H9 (cell line): Measurements from ENCODE around the gene MBTPS2. TPM values are rescaled to one million over a fixed set of nuclear protein-coding genes. Genes with fewer than 3 reads are reported as not detected.

Experiments
- DNase-seq: peaks from one replicate; pipeline ENCODE4 v3.0.0-alpha.2; 2017
- H2AFZ ChIP-seq: one replicate; pipeline ENCODE4 v1.6.1; 2013; ENCODE audit warnings: mild to moderate bottlenecking, low read length, control low read depth, moderate library complexity
- H2AK5ac ChIP-seq: 2 replicates; pipeline ENCODE4 v1.6.1; 2013; ENCODE audit warnings: low read length, control low read depth, mixed read lengths; ENCODE audit not compliant: insufficient read length
- H2BK120ac ChIP-seq: one replicate; pipeline ENCODE4 v1.6.1; 2013; ENCODE audit warnings: low read depth, mild to moderate bottlenecking, low read length, control low read depth, inconsistent platforms; ENCODE audit not compliant: poor library complexity, severe bottlenecking
- H2BK12ac ChIP-seq: 2 replicates; pipeline ENCODE4 v1.6.1; 2013; ENCODE audit warnings: low read length, control low read depth, mixed read lengths, low read depth; ENCODE audit not compliant: insufficient read length
- H2BK15ac ChIP-seq: 2 replicates; pipeline ENCODE4 v1.6.1; 2013; ENCODE audit warnings: low read depth, low read length, control low read depth
- H2BK20ac ChIP-seq: one replicate; pipeline ENCODE4 v1.6.1; 2013; ENCODE audit warnings: low read depth, mild to moderate bottlenecking, low read length, control low read depth, inconsistent platforms; ENCODE audit not compliant: poor library complexity, severe bottlenecking
- H2BK5ac ChIP-seq: 2 replicates; pipeline ENCODE4 v1.6.1; 2013; ENCODE audit warnings: low read length, control low read depth, mixed read lengths; ENCODE audit not compliant: insufficient read length
- H3K14ac ChIP-seq: 2 replicates; pipeline ENCODE4 v1.6.1; 2013; ENCODE audit warnings: low read length, control low read depth; ENCODE audit not compliant: insufficient read depth
- H3K18ac ChIP-seq: 2 replicates; pipeline ENCODE4 v1.6.1; 2013; ENCODE audit warnings: low read depth, mild to moderate bottlenecking, mixed read lengths, low read length, control low read depth; ENCODE audit not compliant: insufficient read length
- H3K23ac ChIP-seq: 2 replicates; pipeline ENCODE4 v1.6.1; 2013; ENCODE audit warnings: low read length, control low read depth, mixed read lengths, low read depth; ENCODE audit not compliant: insufficient read length
- H3K23me2 ChIP-seq: 2 replicates; pipeline ENCODE4 v1.6.1; 2013; ENCODE audit warnings: low read depth, mild to moderate bottlenecking, mixed read lengths, low read length, control low read depth; ENCODE audit not compliant: insufficient read length, poor library complexity, severe bottlenecking
- H3K27ac ChIP-seq: 2 replicates; pipeline ENCODE4 v1.5.1; 2013; ENCODE audit warnings: low read length, control low read depth, mixed read lengths, low read depth; ENCODE audit not compliant: insufficient read length
- H3K27me3 ChIP-seq: 2 replicates; pipeline ENCODE4 v1.6.1; 2013; ENCODE audit warnings: low read length, control low read depth, inconsistent platforms; ENCODE audit not compliant: insufficient read depth
- H3K4ac ChIP-seq: 2 replicates; pipeline ENCODE4 v1.6.1; 2013; ENCODE audit warnings: low read depth, mild to moderate bottlenecking, control low read depth, inconsistent platforms, low read length, moderate library complexity
- H3K4me1 ChIP-seq: 2 replicates; pipeline ENCODE4 v1.6.1; 2013; ENCODE audit warnings: low read length, control low read depth, inconsistent platforms; ENCODE audit not compliant: insufficient read depth
- H3K4me2 ChIP-seq: 2 replicates; pipeline ENCODE4 v1.6.1; 2013; ENCODE audit warnings: low read length, control low read depth, mixed read lengths; ENCODE audit not compliant: insufficient read length, insufficient read depth
- H3K56ac ChIP-seq: 2 replicates; pipeline ENCODE4 v1.6.1; 2013; ENCODE audit warnings: low read depth, mild to moderate bottlenecking, mixed read lengths, low read length, control low read depth; ENCODE audit not compliant: insufficient read length
- H3K79me1 ChIP-seq: 2 replicates; pipeline ENCODE4 v1.6.1; 2013; ENCODE audit warnings: low read depth, mild to moderate bottlenecking, moderate library complexity, low read length, control low read depth, inconsistent platforms; ENCODE audit not compliant: insufficient read depth, poor library complexity, severe bottlenecking
- H3K79me2 ChIP-seq: 2 replicates; pipeline ENCODE4 v1.6.1; 2013; ENCODE audit warnings: low read length, control low read depth, inconsistent platforms; ENCODE audit not compliant: insufficient read depth
- H3K9ac ChIP-seq: 2 replicates; pipeline ENCODE4 v1.6.1; 2013; ENCODE audit warnings: low read length, control low read depth, mixed read lengths; ENCODE audit not compliant: insufficient read length; ENCODE audit errors: extremely low read depth
- H3K9me3 ChIP-seq: one replicate; pipeline ENCODE4 v1.6.1; 2013; ENCODE audit warnings: low read depth, low read length, inconsistent platforms; ENCODE audit not compliant: control insufficient read depth
- H3T11ph ChIP-seq: one replicate; pipeline ENCODE4 v1.6.1; 2013; ENCODE audit warnings: mild to moderate bottlenecking, low read length, control low read depth, inconsistent platforms
- H4K20me1 ChIP-seq: one replicate; pipeline ENCODE4 v1.6.1; 2013; ENCODE audit not compliant: control insufficient read depth, insufficient read length, insufficient read depth
- H4K5ac ChIP-seq: 2 replicates; pipeline ENCODE4 v1.6.1; 2013; ENCODE audit warnings: low read depth, mild to moderate bottlenecking, mixed read lengths, low read length, control low read depth; ENCODE audit not compliant: insufficient read length
- H4K8ac ChIP-seq: replicated peaks from 2 replicates; pipeline ENCODE4 v1.6.1; 2013; ENCODE audit warnings: low read length, control low read depth, mixed read lengths, low read depth; ENCODE audit not compliant: insufficient read length
- H4K91ac ChIP-seq: 2 replicates; pipeline ENCODE4 v1.6.1; 2013; ENCODE audit warnings: low read depth, mild to moderate bottlenecking, moderate library complexity, mixed read lengths, low read length, control low read depth; ENCODE audit not compliant: insufficient read length
- H3K27ac Mint-ChIP-seq, 3 experiments: 2 replicates in 2 of 3; 3 replicates in 1 of 3; pipeline ENCODE4 v1.8.0; 2020 to 2021; ENCODE audit warnings: mixed read lengths in 3 of 3, mild to moderate bottlenecking in 1 of 3, moderate library complexity in 1 of 3
- H3K27me3 Mint-ChIP-seq: 2 replicates; pipeline ENCODE4 v1.8.0; 2021; ENCODE audit warnings: low read depth, mild to moderate bottlenecking, moderate library complexity, mixed read lengths
- H3K36me3 Mint-ChIP-seq, 3 experiments: 2 replicates in 2 of 3; 3 replicates in 1 of 3; pipeline ENCODE4 v1.8.0; 2020 to 2021; ENCODE audit warnings: low read depth in 3 of 3, mixed read lengths in 3 of 3; ENCODE audit not compliant: insufficient read depth in 1 of 3
- H3K4me1 Mint-ChIP-seq, 2 experiments: 2 replicates each; pipeline ENCODE4 v1.8.0; 2020; ENCODE audit warnings: mixed read lengths in 2 of 2
- H3K4me3 Mint-ChIP-seq, 2 experiments: 2 replicates in 1 of 2; 3 replicates in 1 of 2; pipeline ENCODE4 v1.8.0; 2020 to 2021; ENCODE audit warnings: mild to moderate bottlenecking in 2 of 2, mixed read lengths in 2 of 2, moderate library complexity in 1 of 2
- H3K9me3 Mint-ChIP-seq, 2 experiments: 2 replicates in 1 of 2; 3 replicates in 1 of 2; pipeline ENCODE4 v1.8.0; 2020; ENCODE audit warnings: mild to moderate bottlenecking in 2 of 2, mixed read lengths in 2 of 2, moderate library complexity in 1 of 2
- CTCF ChIP-seq: fragments of 200-600 bp; sonication (generic); conservative IDR thresholded peaks from 3 replicates; pipeline ENCODE4 v1.8.0; 2021; ENCODE audit warnings: antibody characterized with exemption, mild to moderate bottlenecking
- WGBS: extraction: QIAGEN DNeasy Blood & Tissue Kit; methylation state at CpG from one replicate; pipeline ENCODE4 v1.1.7; 2013; ENCODE audit warnings: missing lambda C conversion rate, low lambda C conversion rate, mixed read lengths; ENCODE audit not compliant: insufficient read length; ENCODE audit errors: extremely low coverage; 5-methylcytosine and 5-hydroxymethylcytosine counted together
- total RNA-seq: library from RNA; stranded (reverse); gene quantifications from 2 replicates; pipeline ENCODE4 v1.2.1, GENCODE V29; 2021

Gene MBTPS2
- total RNA-seq, 1 experiment from 2014 or later = 6.8 TPM

GRCh38 chrX:21863241-21863640 is 23.8 kb downstream of the MBTPS2 start:
- Histone ChIP-seq H4K8ac (no peak overlapping the region), H3K23me2 (no peaks in the 10 kb centered on the region), H4K5ac (no peak overlapping the region), H4K20me1 (no peaks in the 10 kb centered on the region), H3K4me1 (no peaks in the 10 kb centered on the region), H4K91ac (no peak overlapping the region), H3K18ac (no peak overlapping the region), H2AFZ (no peak overlapping the region), H3K9ac (no peak overlapping the region), H2AK5ac (no peak overlapping the region), H3K27me3 (no peaks in the 10 kb centered on the region), H3K14ac (no peak overlapping the region), H2BK120ac (no peak overlapping the region), H3K27ac (no peak overlapping the region), H3T11ph (no peak overlapping the region), H3K79me2 (no peaks in the 10 kb centered on the region), H2BK5ac (no peak overlapping the region), H2BK12ac (no peak overlapping the region), H3K9me3 (no peaks in the 10 kb centered on the region), H3K79me1 (no peaks in the 10 kb centered on the region), H3K23ac (no peak overlapping the region), H2BK20ac (no peak overlapping the region), H3K4me2 (no peak overlapping the region), H2BK15ac (no peak overlapping the region), H3K56ac (no peak overlapping the region), H3K4ac (no peak overlapping the region)
- Mint-ChIP-seq H3K27me3 (no peaks in the 10 kb centered on the region), H3K36me3 (no peaks in the 10 kb centered on the region), H3K4me1 (no peaks in the 10 kb centered on the region; a peak in 1 of 4 replicates), H3K9me3 (peaks cover 0 to 19% of the 10 kb centered on the region in 2 experiments; a peak in 4 of 5 replicates), H3K27ac (no peak overlapping the region), H3K4me3 (no peak overlapping the region)
- no peak for TF ChIP-seq CTCF
- no peak for DNase-seq
- WGBS = no CpG with 5 or more reads among the region's 1 CpG
